GM19468 (cell line): ENCODE data around the gene DBN1.

Source experiments
- ATAC-seq: cut with Tn5 transposase; IDR thresholded peaks from one replicate; pipeline ENCODE4 v1.9.1; 2021; ENCODE audit warnings: mild to moderate bottlenecking, moderate library complexity, moderate number of reproducible peaks; ENCODE audit not compliant: unreplicated experiment; ENCODE audit errors: extremely low read depth

DBN1 gene

GRCh38 chr5:177414481-177414880, 59.0 kb downstream of the DBN1 start:
- ATAC-seq = no peak

DNA sequence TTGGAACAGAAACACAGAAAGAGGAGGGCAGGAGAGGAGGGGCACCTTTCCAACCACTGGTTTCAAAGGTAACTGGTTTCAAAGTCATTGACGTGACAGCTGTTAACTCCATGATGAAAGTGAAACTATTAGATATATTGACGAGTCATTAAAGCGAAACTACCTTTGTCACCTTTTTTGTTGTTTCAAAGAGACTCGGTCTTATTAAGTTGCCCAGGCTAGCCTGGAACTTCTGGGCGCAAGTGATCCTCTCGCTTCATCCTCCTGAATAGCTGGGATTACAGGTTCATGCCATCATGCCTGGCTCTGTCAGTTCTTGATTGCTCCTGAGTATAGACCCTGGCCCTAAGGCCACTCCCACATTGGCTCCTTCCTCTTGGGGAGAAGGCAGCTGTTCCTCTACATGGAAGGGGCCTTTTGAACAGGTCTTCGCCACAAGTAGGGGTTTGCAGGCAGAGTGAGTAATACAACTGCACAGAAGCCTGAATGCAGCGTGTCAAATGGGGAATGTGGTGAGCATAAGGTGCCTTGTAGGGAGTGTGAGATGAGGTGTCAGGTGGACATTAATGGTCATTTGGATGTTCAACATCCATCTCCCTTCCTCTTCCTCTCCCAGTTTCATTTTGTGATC, 60.7 kb downstream of the DBN1 start:
- ATAC-seq = peak; percentile 20

DNA sequence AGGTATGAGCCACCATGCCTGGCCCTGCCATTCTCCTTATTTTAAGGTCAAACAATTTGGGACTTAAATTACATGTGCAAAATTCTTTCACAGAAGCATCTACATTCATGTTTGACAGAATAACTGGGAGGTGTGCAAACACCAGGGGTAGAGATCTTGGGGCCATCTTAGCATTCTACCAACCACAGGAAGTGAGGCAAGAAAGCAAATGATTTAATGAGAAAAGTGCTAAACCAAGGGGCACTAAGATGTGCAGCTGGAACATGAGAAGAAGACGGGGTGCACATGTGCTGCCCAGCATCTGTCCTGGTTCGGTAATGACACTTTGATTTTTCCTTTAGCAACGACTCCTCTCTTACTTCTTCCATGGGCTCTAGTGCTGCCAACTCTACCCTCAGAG, 62.9 kb downstream of the DBN1 start:
- ATAC-seq = no peak

DNA sequence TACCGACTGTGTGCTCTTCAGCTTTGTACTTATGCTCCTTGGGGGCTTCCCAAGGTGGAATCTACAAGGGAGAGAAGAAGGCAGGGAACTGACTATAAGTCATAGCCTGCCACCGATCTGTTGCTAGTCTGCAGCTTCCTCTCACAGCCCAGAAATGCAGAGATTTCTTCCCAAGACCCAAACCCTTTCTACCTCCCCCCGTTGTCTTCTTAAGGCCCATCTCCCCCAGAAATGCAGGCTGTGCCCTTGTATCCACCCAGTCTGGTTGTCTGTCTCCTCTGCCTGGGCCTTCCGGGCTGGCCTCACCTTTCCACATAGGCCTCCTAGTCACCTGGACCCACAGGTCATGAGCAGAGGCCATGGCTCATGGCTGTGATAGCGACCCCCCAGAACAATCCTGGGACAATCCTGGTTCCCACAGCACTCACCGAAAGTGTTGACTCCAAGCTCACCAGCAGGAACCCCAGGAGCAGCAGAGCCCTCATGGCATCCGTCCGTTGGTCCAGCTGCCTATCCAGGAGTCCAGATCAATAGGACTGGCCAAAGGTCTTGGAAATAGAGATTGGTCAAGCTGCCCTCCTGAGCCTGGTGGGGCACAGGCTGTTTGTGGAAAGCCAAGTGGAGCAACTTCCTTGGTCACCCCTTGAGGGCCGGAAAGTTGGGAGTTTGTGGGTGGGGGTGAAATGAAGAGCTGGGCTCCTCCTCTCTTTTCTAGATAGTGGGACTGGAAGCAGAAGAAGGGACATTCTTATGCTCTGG, 64.2 kb downstream of the DBN1 start, which contains the start of gene F12:
TSS of gene F12 (minus strand) at position 522 of the 759 bp plus-strand sequence. CDS start at position 485, 37 bp downstream.
- no peak for ATAC-seq
